ENCODE results near the gene GOLGA5.
"Not testable (repeated sequence)": the region's sequence is repeated elsewhere in the genome, so short reads cannot be mapped to it uniquely, and the experiment has no call there.

Gene GOLGA5

DNA sequence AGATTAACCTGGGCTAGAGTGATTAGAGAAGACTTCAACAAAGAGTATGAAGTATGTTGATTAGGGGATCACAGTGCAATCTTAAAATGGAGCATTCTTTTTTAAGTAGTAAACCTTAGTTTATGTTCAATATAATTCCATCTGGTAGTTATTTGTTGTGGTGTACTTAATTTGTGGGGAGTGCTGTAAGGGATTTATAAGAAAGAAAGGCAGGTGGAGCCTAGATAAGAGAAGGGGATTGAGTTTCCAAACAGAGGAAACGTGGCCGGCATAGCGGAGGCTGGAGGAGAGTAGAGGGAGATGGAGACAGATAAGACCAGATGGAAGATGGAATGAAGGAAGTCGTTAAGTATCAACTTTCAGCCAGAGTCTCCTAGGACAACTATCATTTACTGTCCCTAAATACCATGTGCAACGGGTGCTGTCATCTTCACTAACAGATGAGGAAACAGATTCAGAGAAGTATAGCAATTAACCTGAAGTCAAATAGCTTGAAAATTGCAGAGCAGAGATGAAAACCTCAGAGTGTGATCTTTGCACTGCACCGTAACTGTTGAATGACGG, 38.1 kb downstream of the GOLGA5 start:
- DNase-seq (ENCODE audit: low read depth in 3 of 3), result no peak

DNA sequence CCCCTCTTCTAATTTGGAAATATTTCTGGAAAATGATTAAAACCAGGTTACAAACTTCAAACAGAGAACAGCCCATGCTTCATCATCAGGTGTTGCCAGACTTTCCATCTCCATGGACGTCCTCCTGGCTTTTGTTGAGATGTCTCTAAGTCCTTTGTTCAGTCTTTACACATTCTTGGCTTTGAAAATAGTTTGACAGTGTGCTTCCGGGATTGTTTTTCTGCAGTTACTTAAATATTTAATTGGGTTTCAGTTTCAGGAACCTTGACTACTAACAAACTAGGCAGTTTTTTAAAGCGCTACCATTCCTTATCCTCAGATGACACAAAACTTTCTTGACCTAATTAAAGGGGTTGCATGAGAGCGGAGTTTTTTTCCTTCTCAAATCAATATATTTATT, 47.8 kb downstream of the GOLGA5 start:
- DNase-seq (ENCODE audit: low read depth in 3 of 3), result no peak

DNA sequence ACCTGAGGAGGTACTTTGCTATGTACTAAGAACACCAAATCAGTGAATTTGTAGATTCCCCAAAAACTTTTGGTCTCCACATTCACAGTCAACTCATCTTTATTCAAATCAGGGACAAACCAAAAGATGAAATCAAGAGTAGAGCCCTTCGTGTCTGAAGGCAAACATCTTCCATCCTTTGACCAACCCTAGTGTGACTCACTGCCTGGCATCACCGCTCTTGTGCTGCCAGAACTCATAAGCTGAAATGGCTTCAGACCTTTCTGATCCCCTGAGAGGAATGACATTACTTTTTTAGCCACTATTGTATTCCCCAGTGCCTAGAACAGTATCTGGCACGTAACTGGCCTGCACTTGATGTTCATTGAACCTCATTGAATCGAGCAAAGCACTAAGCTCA, 50.1 kb downstream of the GOLGA5 start:
- no peak for DNase-seq (ENCODE audit: low read depth in 3 of 3)

DNA sequence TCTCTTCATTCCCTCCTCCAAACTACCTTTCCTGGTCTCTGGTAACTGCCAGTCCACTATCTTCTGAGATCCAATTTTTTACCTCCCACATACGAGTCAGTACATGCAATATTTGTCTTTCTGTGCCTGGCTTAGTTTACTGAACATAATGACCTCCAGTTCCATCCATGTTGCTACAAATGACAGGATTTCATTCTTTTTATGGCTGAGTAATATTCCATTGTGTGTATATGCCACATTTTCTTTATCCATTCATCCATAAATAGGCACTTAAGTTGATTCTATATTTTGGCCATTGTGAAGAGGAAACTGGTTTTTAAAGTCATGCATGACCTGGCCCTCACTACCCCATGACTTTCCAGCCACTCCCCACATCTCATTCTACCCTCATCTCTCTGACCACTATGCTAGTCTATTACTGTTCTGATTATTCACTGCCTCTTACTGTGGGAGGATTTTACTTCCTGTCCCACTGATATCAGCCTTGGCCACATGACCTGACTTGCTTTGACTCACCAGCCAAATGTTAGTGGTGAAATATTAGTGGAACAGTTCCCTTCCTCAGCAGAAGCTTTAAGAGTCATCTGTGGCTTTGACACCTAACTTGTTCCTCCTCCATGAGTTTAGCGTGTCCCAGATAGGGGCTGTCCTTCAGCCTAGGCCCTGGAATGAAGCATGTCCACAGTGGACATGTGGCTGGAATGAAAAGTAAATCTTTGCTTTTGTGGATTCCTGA, 52.2 kb downstream of the GOLGA5 start:
- no peak for DNase-seq (ENCODE audit: low read depth in 3 of 3)

DNA sequence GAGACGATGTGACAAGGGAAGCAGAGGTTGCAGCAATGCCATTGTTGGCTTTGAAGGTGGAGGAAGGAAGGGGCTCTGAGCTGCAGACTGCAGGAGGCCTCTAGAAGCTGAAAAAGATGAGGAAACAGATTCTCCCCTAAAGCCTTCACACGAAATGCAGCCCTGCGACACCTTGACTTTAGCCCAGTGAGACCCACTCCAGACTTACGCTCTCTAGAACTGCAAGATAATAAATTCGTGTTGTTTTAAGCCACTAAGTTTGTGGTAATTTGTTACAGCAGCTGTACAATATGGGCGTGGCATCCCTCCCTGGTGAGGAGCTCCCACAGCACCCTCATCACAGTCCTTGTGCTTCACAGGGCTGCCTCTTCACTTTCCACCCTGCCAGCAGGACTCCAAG, 53.2 kb downstream of the GOLGA5 start:
- DNase-seq (ENCODE audit: low read depth in 3 of 3), result no peak

DNA sequence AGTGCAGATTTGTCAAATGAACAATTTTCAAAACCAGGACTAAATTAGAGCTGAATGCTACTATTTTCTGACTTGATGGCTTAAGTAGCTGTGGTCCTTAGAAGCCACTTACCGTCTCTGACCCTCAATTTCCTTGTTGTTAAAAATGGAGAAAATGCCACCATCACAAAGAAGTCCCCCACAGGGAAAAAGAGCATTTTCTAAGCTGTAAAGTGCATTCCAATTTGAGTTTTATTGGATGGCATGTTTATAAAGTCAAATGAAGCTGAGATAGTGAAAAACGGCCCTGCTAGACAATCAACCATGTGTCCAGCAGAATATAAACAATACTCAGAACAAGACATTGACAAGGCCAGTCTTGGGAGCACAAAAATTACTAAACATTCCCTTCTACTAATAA, 53.6 kb downstream of the GOLGA5 start:
- no peak for DNase-seq (ENCODE audit: low read depth in 3 of 3)

DNA sequence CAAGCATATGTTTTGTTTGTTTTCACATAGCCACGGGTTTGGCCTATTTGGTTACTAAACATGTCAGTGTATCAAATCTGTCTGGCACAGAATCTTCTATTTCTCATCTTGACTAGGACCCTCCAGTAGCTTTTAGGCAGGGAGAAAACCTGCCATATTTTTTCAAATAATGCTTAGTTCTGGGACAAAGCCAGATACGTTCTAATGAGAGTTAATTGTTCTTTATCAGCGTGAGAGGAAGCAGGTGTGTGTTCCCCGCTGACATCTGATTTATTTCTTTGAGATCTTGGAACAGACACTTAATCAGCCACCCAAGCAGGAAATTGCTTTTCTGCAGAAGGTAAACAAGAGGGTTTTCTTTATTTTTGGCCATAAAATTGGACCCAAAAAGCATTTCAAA, 54.8 kb downstream of the GOLGA5 start:
- no peak for DNase-seq (ENCODE audit: low read depth in 3 of 3)

DNA sequence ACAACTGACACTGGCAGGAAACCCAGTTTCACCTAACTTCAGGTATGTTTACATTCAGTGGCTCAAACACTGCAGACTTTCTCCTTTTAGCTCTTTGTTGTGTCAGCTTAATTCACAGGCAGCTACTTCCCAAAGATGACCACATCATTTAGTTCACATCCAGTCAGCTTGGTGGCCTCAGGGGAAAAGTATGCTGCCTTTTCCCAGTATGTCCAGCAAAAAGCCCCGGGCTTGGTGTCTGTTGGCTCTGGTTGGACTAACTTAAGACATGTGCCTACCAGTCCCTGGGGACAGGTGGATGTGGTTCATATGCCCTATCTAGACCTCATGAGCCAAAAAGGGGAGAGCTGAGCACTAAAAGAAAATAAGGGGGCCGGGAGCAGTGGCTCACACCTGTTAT, 56.4 kb downstream of the GOLGA5 start:
- DNase-seq (ENCODE audit: low read depth in 3 of 3), result no peak

DNA sequence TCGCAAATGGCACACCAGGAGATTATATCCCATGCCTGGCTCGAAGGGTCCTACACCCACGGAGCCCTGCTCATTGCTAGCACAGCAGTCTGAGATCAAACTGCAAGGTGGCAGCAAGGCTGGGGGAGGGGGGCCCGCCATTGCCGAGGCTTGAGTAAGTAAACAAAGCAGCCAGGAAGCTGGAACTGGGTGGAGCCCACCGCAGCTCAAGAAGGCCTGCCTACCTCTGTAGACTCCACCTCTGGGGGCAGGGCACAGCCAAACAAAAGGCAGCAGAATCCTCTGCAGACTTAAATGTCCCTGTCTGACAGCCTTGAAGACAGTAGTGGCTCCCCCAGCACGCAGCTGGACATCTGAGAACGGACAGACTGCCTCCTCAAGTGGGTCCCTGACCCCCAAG, 59.0 kb downstream of the GOLGA5 start:
- not testable (repeated sequence) for DNase-seq (ENCODE audit: low read depth in 3 of 3)

DNA sequence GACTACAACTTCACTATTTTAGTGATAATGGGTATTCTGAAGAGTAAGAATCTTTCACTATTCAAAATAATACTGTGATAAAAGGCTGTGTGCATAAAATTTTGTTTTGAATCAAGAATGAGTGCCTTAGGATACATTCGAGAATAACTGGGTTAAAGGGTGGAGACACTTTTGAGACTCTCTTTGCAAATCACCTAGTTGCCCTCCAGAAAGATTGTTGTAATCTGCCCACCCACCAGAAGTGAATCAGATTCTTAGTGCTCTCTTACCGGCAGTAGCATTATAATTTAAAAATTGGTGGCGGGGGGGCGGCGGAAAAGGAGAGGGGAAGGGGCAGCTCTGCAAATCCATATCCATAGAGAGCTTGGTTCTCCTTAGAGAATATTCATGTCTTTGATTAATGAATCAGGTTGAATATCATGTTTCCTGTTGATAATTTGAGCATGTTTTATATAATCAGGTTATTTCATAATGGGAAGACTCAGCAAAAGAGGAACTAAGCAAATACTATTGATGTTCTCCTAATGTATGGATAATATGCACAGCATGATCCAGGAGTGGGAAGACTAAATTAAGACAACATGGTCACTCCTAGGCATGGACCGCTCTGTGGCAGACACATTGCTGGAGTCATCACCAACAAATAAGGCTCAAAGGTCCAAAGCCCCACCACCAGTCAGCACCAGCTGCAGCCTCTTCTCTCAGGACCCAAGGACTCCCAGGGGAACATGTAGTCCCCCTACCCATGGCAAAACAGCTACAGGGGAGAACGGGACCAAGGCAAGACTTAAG, 66.1 kb downstream of the GOLGA5 start:
- DNase-seq (ENCODE audit: low read depth in 3 of 3), result no peak

DNA sequence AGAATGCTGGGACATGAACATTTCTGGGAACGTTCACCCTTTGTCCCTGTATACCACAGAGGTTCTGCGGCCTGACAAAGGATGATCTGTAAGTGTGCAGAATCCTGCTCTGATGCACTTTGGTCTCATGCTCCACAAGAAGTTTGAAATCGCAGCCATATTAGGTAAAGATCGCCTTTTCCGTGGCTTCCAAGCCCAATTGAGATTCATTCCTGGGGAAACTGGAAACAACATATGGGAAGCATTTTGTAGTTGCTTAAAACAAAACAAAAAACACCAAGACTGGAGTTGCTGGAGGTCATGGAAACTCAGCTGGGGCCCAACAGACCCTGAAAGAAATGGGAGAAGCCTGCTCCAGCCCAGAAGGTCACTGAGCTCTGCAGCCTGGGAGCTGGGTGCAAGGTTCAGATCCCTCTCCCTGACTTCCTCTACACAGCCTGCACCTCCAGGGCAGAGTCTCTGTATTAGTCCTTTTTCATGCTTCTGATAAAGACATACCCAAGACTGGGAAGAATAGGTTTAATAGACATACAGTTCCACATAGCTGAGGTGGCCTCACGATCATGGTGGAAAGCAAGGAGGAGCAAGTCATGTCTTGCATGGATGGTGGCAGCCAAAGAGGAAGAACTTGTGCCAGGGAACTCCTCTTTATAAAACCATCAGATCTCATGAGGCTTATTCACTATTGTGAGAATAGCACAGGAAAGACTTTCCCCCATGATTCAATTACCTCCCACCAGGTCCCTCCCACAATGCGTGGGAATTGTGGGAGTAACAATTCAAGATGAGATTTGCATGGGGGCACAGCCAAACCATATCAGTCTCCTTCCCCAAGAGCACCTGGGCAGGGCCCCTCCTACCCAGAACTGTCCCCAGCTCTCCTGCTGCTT, 68.0 kb downstream of the GOLGA5 start:
- no peak for DNase-seq (ENCODE audit: low read depth in 3 of 3)

DNA sequence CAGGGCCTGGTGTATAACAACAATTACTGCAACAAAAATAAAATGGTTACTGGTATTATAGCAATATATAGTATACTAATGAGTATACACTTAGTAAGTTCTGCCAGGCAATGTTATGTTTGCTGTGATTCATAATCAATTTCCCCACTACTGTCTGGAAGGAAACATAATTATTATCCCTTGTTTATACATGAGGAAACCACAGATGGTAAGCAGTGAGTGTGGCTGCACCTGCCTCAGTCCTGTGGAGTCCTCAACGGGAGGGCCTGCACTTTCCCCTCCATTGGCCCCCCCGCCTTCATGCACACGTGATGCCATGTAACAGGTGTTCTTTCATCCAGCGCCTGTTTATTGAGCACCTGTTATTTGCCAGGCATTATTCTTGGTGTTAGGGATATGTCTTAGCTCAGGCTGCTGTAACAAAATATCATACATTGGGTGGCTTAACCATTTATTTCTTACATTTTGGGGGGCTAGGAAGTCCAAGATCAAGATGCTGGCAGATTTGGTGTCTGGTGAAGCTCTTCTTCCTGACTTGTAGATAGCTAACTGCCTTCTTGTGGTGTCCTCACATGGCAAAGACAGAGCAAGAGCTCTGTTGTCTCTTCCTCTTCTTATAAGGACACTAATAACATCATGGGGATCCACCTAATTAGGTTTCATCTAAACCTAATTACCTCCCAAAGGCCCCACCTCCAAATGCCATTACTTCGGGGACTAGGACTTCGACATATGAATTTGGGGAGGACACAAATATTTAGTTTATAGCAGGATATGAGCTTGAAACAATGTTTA, 69.4 kb downstream of the GOLGA5 start:
- no peak for DNase-seq (ENCODE audit: low read depth in 3 of 3)

DNA sequence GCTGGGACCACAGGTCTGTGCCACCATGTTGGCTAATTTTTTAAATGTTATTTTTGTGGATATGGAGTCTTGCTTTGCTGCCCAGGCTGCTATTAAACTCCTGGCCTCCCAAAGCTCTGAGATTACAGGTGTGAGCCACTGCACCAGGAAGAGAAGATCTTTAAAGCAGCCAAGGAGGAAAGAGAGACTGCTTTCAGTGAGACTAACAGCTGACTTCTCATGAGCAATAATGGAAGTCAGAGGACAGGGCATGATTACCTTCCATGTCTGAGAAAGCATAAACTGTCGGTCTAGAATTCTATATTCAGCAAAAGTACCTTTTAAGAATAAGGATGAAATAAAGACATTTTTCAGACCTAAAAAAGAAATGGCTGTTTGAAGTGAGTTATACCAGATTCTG, 71.6 kb downstream of the GOLGA5 start:
- DNase-seq (ENCODE audit: low read depth in 3 of 3), result no peak

DNA sequence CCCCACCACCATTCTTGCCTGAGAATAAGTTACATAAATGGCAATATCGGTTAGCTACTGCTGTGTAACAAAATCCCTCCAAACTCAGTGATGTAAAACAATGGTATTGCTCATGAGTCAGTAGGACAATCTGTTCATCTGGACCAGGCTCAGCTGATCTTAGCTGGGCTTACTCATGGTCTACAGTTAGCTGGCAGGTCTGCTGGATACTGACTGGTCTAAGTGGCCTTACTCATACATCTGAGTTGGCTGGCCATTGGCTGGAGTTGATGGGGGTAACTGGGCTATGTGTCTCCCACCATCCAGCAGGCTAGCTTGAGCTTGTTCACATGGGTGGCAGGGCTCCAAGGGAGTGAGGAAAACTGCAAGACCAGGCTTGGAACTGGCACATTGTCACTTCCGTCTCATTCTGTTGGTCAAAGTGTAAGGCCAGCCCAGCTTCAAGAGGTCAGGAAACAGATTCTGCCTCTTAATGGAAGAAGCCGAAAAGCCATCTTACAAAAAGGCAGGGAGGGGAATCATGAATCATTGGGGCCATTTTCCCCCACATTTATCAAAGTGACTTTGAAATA, 72.2 kb downstream of the GOLGA5 start:
- no peak for DNase-seq (ENCODE audit: low read depth in 3 of 3)

DNA sequence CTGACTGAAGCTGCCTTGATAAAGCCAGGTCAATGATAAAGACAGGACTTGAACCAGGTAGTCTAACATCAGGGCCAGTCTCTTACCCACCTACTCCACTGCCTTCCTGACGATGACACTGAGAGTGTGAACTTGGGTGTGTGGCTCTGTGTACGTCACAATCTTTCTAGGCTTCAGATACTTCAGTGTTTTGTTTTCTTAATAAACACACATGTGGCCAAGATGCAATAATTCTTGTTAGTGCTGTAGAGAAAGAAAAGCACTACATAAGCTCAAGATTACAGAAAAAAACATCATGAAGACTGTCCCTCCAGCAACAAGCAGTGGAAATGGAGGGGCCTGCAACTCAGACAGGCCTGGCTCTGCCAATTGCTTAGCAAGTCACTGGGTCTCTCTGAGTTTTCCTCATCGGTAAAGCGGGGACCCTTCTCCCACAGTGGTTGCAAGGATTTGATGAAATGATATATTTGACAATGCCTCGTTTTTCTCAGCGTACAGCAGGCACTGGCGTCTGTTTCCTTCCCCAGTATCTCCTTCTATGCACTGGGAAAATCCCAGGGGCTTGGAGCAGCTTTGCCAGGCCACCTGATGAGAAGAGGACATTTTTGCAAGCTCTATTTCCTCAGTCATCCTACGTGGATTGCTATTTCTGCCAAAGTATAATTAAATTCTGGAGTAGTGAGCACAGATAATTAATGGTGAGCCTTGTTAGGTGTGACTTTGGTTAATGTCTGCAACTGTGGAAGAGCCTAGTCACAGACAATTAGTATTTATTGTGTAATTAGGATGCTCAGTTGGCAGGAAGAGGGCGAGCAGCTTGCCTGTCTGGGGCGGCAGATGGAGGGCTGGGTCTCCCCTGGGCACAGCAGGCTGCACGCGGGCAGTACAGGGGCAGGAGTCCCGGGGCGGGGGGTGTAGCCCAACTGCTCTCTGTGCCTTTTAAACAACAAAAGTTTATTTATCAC, 73.1 kb downstream of the GOLGA5 start:
- no peak for DNase-seq (ENCODE audit: low read depth in 3 of 3)

DNA sequence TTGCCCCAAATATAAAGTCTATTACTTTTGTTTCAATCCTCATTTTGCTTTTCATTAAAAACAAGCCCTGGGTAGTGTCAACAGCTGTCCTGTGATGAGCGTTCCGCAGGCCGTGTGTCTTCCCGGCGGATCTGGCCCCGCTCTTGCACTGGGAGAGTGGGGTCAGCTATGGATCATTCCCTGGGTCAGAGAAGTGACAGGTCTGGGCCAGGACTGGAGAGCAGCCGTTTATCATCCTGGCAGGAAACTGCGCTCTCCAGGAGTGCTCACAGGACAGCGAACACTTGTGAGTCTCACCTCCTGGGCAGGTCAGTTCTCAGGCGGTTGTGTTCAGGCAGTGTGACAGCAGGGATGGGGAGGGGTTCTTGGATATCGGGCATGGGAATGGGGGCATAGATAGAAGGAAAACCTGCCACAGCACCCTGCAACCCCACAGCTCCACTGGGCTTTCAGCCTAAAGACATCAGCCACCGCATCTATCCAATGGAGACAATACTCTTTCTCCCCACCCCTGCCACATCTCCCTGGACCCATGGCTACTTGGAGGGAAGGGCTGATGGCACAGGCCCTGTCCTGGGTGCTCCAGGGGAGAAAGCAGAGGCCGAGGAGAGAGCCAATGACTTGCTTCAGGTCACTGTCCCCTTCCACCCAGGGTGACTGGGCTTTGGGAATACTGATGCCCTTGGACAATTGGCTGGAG, 81.0 kb downstream of the GOLGA5 start:
- DNase-seq (ENCODE audit: low read depth in 3 of 3), result no peak

DNA sequence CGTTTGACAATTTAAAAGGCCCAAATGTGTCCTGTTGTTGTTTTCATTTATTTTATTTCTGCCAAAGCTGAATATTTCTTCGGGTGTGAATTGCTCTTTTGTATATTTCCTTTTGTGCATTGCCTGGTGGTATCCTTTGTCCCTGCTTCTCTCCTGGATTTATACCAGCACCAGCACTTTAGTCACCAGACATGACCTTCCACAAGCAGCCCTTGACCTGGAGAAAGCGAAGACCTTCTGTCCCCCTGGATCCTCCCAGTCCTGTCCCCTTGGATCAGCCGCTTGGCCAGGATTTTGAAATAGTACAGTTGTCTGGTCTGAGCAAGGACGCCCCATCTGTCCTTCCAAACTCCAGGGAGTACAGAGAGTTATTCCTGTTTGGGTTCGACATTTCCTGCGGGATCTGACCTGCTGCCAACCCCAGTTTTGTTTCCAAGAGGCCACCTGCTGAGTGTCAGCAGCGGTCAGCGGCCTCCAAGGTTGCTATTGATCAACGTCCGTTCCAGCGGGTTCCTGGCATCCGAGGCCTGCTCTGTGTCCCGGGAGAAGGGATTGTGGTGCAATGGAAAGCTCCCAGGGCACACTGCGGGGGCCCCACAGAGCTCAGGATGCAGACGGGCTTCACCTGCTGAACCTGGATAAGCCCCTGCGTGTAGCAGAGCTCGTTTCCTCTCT, 83.8 kb downstream of the GOLGA5 start:
- no peak for DNase-seq (ENCODE audit: low read depth in 3 of 3)

DNA sequence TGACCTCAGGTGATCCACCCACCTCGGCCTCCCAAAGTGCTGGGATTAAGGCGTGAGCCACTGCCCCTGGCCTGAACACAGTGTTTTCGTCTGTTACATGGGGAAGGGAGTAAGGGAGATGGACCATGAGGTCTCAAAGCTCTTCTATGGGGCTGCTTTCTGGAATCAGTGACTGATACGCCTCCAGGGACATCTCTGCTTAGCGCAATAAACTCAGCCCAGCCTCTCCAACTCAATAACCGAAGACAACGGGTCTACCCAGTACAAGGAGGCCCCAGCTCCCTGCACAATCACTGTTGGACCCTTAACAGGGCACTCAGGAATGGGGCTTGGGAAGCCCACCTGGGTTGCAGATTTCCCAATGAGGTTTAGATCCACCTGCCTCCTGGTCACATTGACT, 86.2 kb downstream of the GOLGA5 start:
- DNase-seq (ENCODE audit: low read depth in 3 of 3), result no peak

DNA sequence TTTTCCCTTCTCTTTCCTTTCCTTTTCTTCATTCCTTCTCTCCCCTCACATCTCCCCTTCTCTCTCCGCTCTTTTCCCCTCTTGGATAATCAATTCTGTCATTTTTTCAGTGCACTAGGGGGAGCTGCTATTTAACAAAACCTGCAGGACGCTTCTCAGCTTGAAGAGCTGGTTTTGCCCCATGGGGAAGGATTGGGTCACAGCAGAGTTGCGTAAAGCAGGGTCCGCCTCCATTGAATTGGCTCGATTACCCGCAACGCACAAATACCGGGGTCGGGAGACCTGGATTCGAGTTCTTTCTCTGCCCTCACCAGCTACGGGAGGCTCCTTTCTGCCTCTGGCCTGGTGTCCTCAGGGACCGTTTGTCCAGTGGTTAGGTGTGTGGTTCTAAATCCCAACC, 86.7 kb downstream of the GOLGA5 start:
- DNase-seq (ENCODE audit: low read depth in 3 of 3), result no peak

Data from stimulated activated CD4-positive, alpha-beta T cell treated with anti-CD3 and anti-CD28 coated beads, TNF-alpha, amount 100 ng/mL, for 4 hours (primary cell).